Suprapubic skin (tissue), 4 donors: ENCODE results near the gene TMEM127. TPM values are rescaled to one million over a fixed set of nuclear protein-coding genes. Genes with fewer than 3 reads are reported as not detected.
"Not testable (repeated sequence)": the region's sequence is repeated elsewhere in the genome, so short reads cannot be mapped to it uniquely, and the experiment has no call there.

Experiments
- DNase-seq, 2 donors: peaks; one replicate each; pipeline ENCODE4 v3.0.0-alpha.2; 2019; ENCODE audit warnings: low spot score in 2 of 2
- H3K27ac ChIP-seq: fragments of 200-600 bp; sonication (generic); one replicate; pipeline ENCODE4 v1.5.1; 2019
- H3K27me3 ChIP-seq: fragments of 200-600 bp; sonication (generic); one replicate; pipeline ENCODE4 v1.5.1; 2019
- H3K36me3 ChIP-seq: fragments of 200-600 bp; sonication (generic); one replicate; pipeline ENCODE4 v1.5.1; 2019
- H3K4me1 ChIP-seq: fragments of 200-600 bp; sonication (generic); one replicate; pipeline ENCODE4 v1.5.1; 2019
- H3K4me3 ChIP-seq: fragments of 200-600 bp; sonication (generic); one replicate; pipeline ENCODE4 v1.5.1; 2019; ENCODE audit warnings: mild to moderate bottlenecking
- H3K9me3 ChIP-seq: fragments of 200-600 bp; sonication (generic); one replicate; pipeline ENCODE4 v1.5.1; 2019
- EP300 ChIP-seq: sonication (generic); formaldehyde crosslinking; IDR thresholded peaks from one replicate; pipeline ENCODE4 v1.6.1; 2017; ENCODE audit warnings: antibody characterized with exemption
- POLR2A ChIP-seq, 2 donors: fragments of 450-650 bp; IDR thresholded peaks; one replicate each; pipeline ENCODE4 v1.6.1; 2017; ENCODE audit warnings: antibody characterized with exemption in 2 of 2, mild to moderate bottlenecking in 2 of 2, moderate library complexity in 2 of 2
- POLR2AphosphoS5 ChIP-seq, 3 donors: sonication (generic); formaldehyde crosslinking; IDR thresholded peaks; one replicate each; pipeline ENCODE4 v1.6.1; 2017; ENCODE audit warnings: antibody characterized with exemption in 3 of 3
- WGBS: methylation state at CpG from one replicate; pipeline ENCODE4 v1.1.5; 2018; 5-methylcytosine and 5-hydroxymethylcytosine counted together
- total RNA-seq, 4 donors: library from RNA; depleted of rRNA; stranded (reverse); fragments of >200 nt; gene quantifications; one replicate each; pipeline ENCODE4 v1.1.0, GENCODE V29; 2016
- TF ChIP-seq, protein P1 (sequence below), 2 donors: fragments of 200-600 bp in 1 of 2; fragments of 450-650 bp in 1 of 2; sonication (generic) in 1 of 2; IDR thresholded peaks; one replicate each; pipeline ENCODE4 v1.5.1; 2016 to 2019; ENCODE audit warnings: antibody characterized with exemption in 2 of 2, mild to moderate bottlenecking in 1 of 2, moderate library complexity in 1 of 2

Gene TMEM127
- total RNA-seq, 4 donors from 2014 or later, result 39.3 to 66.5 (median 53.9) TPM

- Histone ChIP-seq H3K9me3 (no peaks in the 10 kb centered on the region), H3K36me3 (no peaks in the 10 kb centered on the region), H3K27ac (no peak overlapping the region), H3K4me3 (no peak overlapping the region), H3K4me1 (no peaks in the 10 kb centered on the region), H3K27me3 (no peaks in the 10 kb centered on the region)
- TF ChIP-seq POLR2AphosphoS5 (IDR thresholded peaks at IDR 0.05) (no peak), EP300 (no peak), POLR2A (IDR thresholded peaks at IDR 0.05) (no peak)
- TF ChIP-seq, protein P1, sequence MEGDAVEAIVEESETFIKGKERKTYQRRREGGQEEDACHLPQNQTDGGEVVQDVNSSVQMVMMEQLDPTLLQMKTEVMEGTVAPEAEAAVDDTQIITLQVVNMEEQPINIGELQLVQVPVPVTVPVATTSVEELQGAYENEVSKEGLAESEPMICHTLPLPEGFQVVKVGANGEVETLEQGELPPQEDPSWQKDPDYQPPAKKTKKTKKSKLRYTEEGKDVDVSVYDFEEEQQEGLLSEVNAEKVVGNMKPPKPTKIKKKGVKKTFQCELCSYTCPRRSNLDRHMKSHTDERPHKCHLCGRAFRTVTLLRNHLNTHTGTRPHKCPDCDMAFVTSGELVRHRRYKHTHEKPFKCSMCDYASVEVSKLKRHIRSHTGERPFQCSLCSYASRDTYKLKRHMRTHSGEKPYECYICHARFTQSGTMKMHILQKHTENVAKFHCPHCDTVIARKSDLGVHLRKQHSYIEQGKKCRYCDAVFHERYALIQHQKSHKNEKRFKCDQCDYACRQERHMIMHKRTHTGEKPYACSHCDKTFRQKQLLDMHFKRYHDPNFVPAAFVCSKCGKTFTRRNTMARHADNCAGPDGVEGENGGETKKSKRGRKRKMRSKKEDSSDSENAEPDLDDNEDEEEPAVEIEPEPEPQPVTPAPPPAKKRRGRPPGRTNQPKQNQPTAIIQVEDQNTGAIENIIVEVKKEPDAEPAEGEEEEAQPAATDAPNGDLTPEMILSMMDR (IDR thresholded peaks at IDR 0.05), result no peak
- 70% methylated on average over 4 of the region's 4 CpGs for WGBS
- DNase-seq, result no peak
These were observed 31.9 kb downstream of the TMEM127 start for GRCh38 chr2:96233880-96234316.

DNA sequence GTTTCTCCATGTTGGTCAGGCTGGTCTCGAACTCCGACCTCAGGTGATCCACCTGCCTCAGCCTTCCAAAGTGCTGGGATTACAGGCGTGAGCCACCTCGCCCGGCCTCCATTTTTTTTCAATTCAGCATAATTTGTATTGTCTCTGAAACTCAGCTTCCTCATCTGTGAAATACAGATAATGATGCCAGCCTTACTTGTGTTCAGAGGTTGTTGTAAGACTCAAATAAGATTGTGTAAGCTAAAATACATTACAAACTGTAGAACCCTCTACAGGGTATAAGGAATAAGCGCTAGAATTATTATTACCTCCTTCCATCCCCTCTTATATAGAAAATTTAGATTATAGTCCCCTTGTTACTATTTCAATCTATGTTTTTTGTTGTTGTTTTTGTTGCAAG, 32.4 kb downstream of the TMEM127 start:
- H3K4me3 ChIP-seq, result no peak overlapping the region
- H3K9me3 ChIP-seq, result no peaks in the 10 kb centered on the region
- no peak for TF ChIP-seq POLR2A (IDR thresholded peaks at IDR 0.05)
- TF ChIP-seq, protein P1 (IDR thresholded peaks at IDR 0.05), result no peak
- no peak for TF ChIP-seq POLR2AphosphoS5 (IDR thresholded peaks at IDR 0.05)
- no peak for TF ChIP-seq EP300
- H3K27ac ChIP-seq, result no peak overlapping the region
- H3K36me3 ChIP-seq, result no peaks in the 10 kb centered on the region
- no peak for DNase-seq
- WGBS, result 92% methylated on average over 6 of the region's 6 CpGs
- no peaks in the 10 kb centered on the region for H3K27me3 ChIP-seq
- H3K4me1 ChIP-seq, result no peaks in the 10 kb centered on the region

GRCh38 chr2:96231316-96231715, 34.5 kb downstream of the TMEM127 start:
- H3K9me3 ChIP-seq, result no peaks in the 10 kb centered on the region
- 98% methylated on average over 4 of the region's 4 CpGs for WGBS
- H3K4me3 ChIP-seq, result no peak overlapping the region
- no peaks in the 10 kb centered on the region for H3K4me1 ChIP-seq
- no peak overlapping the region for H3K27ac ChIP-seq
- H3K36me3 ChIP-seq, result no peaks in the 10 kb centered on the region
- DNase-seq, result no peak
- H3K27me3 ChIP-seq, result no peaks in the 10 kb centered on the region
- no peak for TF ChIP-seq POLR2AphosphoS5 (IDR thresholded peaks at IDR 0.05)
- TF ChIP-seq, protein P1 (IDR thresholded peaks at IDR 0.05), result no peak

DNA sequence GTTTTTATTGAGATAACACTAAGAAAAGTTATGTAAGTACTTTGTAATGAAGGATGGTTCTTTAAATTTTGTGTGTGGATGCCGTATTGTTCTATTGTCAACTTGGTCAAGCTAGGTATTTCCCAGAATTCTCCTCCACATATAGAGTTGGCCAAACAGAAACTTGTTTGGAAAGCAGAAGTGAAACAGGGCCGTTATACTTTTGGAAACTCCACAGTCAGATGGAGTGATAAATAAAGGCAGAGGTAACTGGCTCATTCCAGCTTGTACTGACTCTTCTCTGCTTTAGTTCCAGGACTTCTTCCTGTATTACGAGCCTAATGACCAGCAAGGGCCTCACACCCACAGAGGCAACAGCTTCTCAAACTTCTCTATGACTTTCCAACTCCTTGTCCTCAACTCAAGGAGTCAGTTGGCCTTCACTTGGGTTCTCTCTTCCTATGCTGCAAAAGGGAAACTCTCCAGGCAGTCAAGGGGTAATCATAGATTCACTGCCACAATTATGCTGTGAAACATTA, 40.7 kb downstream of the TMEM127 start:
- H3K27ac ChIP-seq, result no peak overlapping the region
- no peak for DNase-seq
- no peak overlapping the region for H3K4me3 ChIP-seq
- WGBS, result 64% methylated on average over 3 of the region's 3 CpGs
- TF ChIP-seq, protein P1 (IDR thresholded peaks at IDR 0.05), result no peak
- TF ChIP-seq EP300, result no peak
- no peak for TF ChIP-seq POLR2AphosphoS5 (IDR thresholded peaks at IDR 0.05)
- no peak for TF ChIP-seq POLR2A (IDR thresholded peaks at IDR 0.05)
- no peaks in the 10 kb centered on the region for H3K27me3 ChIP-seq
- H3K36me3 ChIP-seq, result no peaks in the 10 kb centered on the region
- H3K4me1 ChIP-seq, result no peaks in the 10 kb centered on the region
- no peaks in the 10 kb centered on the region for H3K9me3 ChIP-seq

DNA sequence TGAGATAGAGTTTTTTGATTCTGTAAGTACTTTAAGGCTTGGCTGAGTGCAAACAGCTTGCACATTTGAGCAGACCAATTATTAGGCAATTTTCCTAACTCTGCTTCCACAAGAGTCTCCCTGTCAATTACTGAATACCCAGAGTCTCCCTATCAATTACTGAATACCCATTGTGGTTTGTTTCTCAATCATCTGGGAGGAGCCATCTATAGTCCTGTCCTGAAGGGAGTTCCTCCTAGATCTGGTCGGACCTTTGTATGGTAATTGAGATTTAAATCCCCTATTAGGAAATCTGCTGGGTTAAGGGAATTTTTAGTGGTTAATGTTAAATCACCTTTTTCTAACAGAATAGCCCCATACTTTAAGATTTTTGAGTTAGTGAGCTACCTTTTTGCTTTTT, 44.7 kb downstream of the TMEM127 start:
- H3K27ac ChIP-seq, H3K27me3 ChIP-seq, DNase-seq, H3K36me3 ChIP-seq, H3K4me3 ChIP-seq, H3K4me1 ChIP-seq, H3K9me3 ChIP-seq: not testable (repeated sequence)
- 69% methylated on average over 1 of the region's 1 CpG for WGBS

DNA sequence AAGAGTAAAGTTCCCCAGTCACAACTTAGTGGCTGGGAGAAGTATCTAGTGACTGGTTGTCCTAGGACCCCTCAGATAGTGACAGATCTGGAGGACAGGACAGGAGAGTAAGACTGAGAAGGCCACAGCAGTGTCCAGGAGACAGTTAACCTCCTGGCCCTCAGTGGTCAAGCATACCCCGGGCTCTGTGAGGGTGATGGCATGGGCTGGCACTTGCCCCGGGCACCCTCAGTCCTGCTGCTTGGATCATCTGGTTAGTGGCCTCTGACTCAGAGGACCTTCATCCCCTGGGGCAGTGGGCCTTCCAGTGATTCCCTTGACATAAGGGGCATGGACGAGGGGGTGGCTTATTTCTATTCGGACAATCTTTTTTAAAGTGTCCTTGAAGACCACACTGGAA, 45.8 kb downstream of the TMEM127 start:
- not testable (repeated sequence) for H3K36me3 ChIP-seq, H3K27ac ChIP-seq, H3K27me3 ChIP-seq, H3K4me3 ChIP-seq, H3K4me1 ChIP-seq, H3K9me3 ChIP-seq, DNase-seq
- 77% methylated on average over 4 of the region's 4 CpGs for WGBS
